WTC11 (cell line): ENCODE results near the gene TAF4.

Experiments
- CREM ChIP-seq: sonication (generic); formaldehyde crosslinking; IDR thresholded peaks from 2 replicates; pipeline ENCODE4 v1.8.1; 2022; ENCODE audit warnings: mild to moderate bottlenecking, missing genetic modification reagents, moderate library complexity
- ESRRA ChIP-seq: sonication (generic); formaldehyde crosslinking; IDR thresholded peaks from 2 replicates; pipeline ENCODE4 v1.8.1; 2022; ENCODE audit warnings: mild to moderate bottlenecking, missing genetic modification reagents, borderline replicate concordance
- FOXJ3 ChIP-seq: sonication (generic); formaldehyde crosslinking; IDR thresholded peaks from 2 replicates; pipeline ENCODE4 v1.9.0; 2021; ENCODE audit warnings: missing genetic modification reagents, mild to moderate bottlenecking, borderline replicate concordance
- MAX ChIP-seq: sonication (generic); formaldehyde crosslinking; IDR thresholded peaks from 2 replicates; pipeline ENCODE4 v1.8.0; 2022; ENCODE audit warnings: mild to moderate bottlenecking, missing genetic modification reagents
- NFYB ChIP-seq: sonication (generic); formaldehyde crosslinking; conservative IDR thresholded peaks from 2 replicates; pipeline ENCODE4 v1.8.0; 2022; ENCODE audit warnings: low read depth, missing genetic modification reagents
- NR2C2 ChIP-seq: sonication (generic); formaldehyde crosslinking; IDR thresholded peaks from 2 replicates; pipeline ENCODE4 v1.8.0; 2022; ENCODE audit warnings: mild to moderate bottlenecking, missing genetic modification reagents
- SMAD3 ChIP-seq: sonication (generic); formaldehyde crosslinking; IDR thresholded peaks from 2 replicates; pipeline ENCODE4 v1.8.0; 2022; ENCODE audit warnings: missing genetic modification reagents, mild to moderate bottlenecking, borderline replicate concordance
- SP1 ChIP-seq: sonication (generic); formaldehyde crosslinking; conservative IDR thresholded peaks from 2 replicates; pipeline ENCODE4 v1.8.1; 2022; ENCODE audit warnings: missing genetic modification reagents
- TEAD4 ChIP-seq: sonication (generic); formaldehyde crosslinking; IDR thresholded peaks from 2 replicates; pipeline ENCODE4 v1.8.0; 2022; ENCODE audit warnings: mild to moderate bottlenecking, missing genetic modification reagents
- ZBTB21 ChIP-seq: sonication (generic); formaldehyde crosslinking; IDR thresholded peaks from 2 replicates; pipeline ENCODE4 v1.8.1; 2023; ENCODE audit warnings: mild to moderate bottlenecking, missing genetic modification reagents, borderline replicate concordance
- ZSCAN18 ChIP-seq: fragments of 250-450 bp; sonication (Bioruptor Pico); IDR thresholded peaks from 2 replicates; pipeline ENCODE4 v2.1.2; 2022; ENCODE audit warnings: mild to moderate bottlenecking, moderate library complexity
- TF ChIP-seq, protein P1 (sequence below): fragments of 200-600 bp; IDR thresholded peaks from 2 replicates; pipeline ENCODE4 v1.8.0; 2022; ENCODE audit warnings: antibody characterized with exemption
- TF ChIP-seq, protein P2 (sequence below): sonication (generic); formaldehyde crosslinking; IDR thresholded peaks from 2 replicates; pipeline ENCODE4 v1.8.1; 2023; ENCODE audit warnings: mild to moderate bottlenecking, missing genetic modification reagents

DNA sequence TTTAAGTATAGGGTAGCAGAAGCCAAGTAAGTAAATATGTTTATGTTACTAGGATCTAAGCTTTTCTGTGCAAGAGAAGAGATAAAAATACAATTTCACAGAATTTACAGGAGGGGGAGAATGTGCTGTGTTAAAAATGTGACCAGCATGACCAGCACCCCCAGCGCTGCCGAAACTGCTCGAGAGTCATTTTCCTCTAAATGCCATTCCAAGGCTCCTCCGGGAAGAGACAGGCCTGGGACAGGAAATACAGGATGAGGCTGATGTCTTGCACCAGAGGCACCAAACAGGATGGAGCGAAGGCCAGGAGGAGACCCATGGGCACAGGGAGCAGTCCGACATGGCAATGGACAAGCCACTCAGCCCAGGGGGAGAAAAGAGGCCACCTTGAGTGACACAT, 21.1 kb downstream of the TAF4 start:
- TF ChIP-seq, protein P1, sequence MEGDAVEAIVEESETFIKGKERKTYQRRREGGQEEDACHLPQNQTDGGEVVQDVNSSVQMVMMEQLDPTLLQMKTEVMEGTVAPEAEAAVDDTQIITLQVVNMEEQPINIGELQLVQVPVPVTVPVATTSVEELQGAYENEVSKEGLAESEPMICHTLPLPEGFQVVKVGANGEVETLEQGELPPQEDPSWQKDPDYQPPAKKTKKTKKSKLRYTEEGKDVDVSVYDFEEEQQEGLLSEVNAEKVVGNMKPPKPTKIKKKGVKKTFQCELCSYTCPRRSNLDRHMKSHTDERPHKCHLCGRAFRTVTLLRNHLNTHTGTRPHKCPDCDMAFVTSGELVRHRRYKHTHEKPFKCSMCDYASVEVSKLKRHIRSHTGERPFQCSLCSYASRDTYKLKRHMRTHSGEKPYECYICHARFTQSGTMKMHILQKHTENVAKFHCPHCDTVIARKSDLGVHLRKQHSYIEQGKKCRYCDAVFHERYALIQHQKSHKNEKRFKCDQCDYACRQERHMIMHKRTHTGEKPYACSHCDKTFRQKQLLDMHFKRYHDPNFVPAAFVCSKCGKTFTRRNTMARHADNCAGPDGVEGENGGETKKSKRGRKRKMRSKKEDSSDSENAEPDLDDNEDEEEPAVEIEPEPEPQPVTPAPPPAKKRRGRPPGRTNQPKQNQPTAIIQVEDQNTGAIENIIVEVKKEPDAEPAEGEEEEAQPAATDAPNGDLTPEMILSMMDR: no peak
- no peak for TF ChIP-seq SP1 (CRISPR knock-in tag)
- TF ChIP-seq NR2C2 (CRISPR knock-in tag): no peak
- no peak for TF ChIP-seq ZBTB21 (CRISPR knock-in tag)
- TF ChIP-seq TEAD4 (CRISPR knock-in tag): no peak
- TF ChIP-seq, protein P2, sequence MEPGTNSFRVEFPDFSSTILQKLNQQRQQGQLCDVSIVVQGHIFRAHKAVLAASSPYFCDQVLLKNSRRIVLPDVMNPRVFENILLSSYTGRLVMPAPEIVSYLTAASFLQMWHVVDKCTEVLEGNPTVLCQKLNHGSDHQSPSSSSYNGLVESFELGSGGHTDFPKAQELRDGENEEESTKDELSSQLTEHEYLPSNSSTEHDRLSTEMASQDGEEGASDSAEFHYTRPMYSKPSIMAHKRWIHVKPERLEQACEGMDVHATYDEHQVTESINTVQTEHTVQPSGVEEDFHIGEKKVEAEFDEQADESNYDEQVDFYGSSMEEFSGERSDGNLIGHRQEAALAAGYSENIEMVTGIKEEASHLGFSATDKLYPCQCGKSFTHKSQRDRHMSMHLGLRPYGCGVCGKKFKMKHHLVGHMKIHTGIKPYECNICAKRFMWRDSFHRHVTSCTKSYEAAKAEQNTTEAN (CRISPR knock-in tag): no peak
- no peak for TF ChIP-seq FOXJ3 (CRISPR knock-in tag)
- no peak for TF ChIP-seq MAX (CRISPR knock-in tag)
- TF ChIP-seq ZSCAN18: no peak
- no peak for TF ChIP-seq CREM (CRISPR knock-in tag)
- TF ChIP-seq NFYB (CRISPR knock-in tag): no peak
- no peak for TF ChIP-seq ESRRA (CRISPR knock-in tag)
- no peak for TF ChIP-seq SMAD3 (CRISPR knock-in tag)
